Measurements from ENCODE around the gene CNDP1.

Gene CNDP1

GRCh38 chr18:74567822-74568221, 33.5 kb downstream of the CNDP1 start:
- no peak for DNase-seq (ENCODE audit: low spot score)
- no peak for TF ChIP-seq CTCF (IDR thresholded peaks at IDR 0.05; ENCODE audit: extremely low read depth, missing control alignments)

DNA sequence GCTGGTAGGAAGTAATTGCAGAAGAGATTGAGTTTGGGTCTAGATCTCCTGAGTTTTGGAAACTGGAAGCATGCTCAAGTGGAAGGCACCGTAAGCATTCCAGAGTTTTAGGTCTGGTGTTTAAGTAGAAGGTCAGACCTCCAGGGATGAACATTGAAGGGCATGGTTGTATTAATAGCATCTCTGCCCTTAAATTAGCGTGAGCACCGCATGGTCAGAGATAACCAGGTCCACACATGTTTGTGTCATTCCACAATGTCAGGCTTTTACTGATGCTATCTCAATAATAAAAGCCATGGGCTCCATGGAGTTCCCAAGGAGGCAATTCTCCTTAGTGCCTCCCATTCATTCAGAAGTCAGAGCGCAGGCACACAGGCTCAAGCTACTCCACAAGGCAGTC, 35.1 kb downstream of the CNDP1 start:
- DNase-seq (ENCODE audit: low spot score): no peak
- TF ChIP-seq CTCF (IDR thresholded peaks at IDR 0.05; ENCODE audit: extremely low read depth, missing control alignments): no peak

DNA sequence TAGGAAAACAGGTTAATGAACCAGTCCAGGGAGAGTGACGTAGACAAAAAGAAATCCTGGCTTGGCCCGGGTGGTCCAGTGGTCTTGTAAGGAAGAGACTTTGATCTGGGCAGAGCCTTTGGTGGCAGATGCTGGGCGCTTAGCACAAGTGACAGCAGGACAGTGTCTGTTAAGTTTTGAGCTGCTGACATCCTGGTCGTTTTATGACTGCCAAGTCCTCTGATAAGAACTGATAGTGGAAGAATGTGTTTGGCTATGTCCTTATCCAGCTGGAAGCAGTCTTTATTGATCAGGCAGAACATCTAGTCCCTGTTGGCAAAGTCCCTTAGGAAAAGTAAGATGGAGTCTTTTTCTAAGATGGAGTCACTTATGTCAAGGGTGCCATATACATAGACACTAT, 36.0 kb downstream of the CNDP1 start:
- no peak for TF ChIP-seq CTCF (IDR thresholded peaks at IDR 0.05; ENCODE audit: extremely low read depth, missing control alignments)
- no peak for DNase-seq (ENCODE audit: low spot score)

DNA sequence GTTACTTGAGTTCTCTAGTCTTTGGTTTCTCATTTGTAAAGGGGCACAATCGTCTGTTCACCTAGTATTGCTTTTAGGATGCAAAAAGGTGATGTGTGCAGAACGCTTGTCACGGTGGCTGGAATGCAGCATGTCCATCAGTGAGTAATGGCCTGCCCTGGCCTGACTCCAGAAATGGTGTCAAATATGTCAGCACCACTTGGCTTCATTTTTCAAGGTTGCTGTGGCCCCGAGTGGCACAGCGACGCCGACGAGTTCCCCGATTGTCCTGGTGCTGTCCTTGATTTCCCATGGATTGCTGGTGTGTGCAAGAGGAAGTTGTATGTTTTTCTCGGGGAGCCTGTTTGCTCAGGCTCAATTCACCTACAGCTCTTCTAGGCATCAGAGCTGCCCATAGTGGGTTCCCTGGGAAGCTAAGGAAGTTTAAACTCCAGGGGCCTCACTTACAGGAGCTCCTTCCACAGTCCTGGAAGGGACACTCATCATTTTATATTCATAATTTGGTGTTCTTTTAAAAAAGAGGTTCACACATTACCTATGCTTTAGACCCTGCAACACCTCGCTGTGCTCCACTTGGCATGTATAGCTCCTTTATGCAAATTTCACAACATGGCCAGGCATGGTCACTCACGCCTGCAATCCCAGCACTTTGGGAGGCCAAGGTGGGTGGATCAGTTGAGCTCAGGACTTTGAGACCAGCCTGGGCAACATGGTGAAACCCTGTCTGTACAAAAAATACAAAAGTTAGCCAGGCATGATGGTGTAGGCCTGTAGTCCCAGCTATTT, 37.8 kb downstream of the CNDP1 start:
- TF ChIP-seq CTCF (IDR thresholded peaks at IDR 0.05; ENCODE audit: extremely low read depth, missing control alignments): no peak
- no peak for DNase-seq (ENCODE audit: low spot score)

DNA sequence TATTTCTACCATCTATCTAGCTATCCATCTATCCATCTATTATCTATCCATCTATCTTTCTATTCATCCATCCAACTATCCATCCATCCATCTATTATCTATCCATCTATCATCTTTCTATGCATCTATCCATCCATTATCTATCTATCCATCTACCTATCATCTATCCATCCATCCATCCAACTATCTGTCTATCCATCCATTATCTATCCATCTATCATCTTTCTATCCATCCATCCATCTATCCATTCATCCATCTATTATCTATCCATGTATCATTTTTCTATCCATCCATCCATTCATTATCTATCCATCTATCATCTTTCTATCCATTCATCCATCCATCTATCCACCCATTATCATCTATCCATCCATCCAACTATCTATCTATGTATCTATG, 38.8 kb downstream of the CNDP1 start:
- no peak for TF ChIP-seq CTCF (IDR thresholded peaks at IDR 0.05; ENCODE audit: extremely low read depth, missing control alignments)

GRCh38 chr18:74574916-74575315, 40.6 kb downstream of the CNDP1 start:
- no peak for TF ChIP-seq CTCF (IDR thresholded peaks at IDR 0.05; ENCODE audit: extremely low read depth, missing control alignments)
- no peak for DNase-seq (ENCODE audit: low spot score)

More for the DNA sequence above, 38.8 kb downstream of the CNDP1 start:
- DNase-seq (ENCODE audit: low spot score): no peak

DNA sequence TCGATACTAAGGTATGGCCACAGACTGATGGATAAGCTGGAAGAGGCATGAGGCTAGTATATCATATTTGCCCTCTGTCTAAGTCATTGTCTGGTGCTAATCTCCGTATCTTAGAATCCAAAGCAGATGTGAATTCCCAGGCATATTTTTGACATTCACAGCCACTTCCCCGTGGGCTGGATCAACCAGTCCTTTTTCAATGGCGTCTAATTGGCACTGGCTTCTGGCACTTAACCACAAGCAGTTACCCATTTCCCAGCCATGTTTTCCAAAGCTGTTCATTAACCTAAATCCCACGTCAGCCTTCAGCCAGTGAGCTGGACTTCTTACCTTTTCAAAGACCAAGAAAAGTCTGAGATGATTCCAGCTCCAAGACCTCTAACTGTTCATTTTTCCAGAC, 42.7 kb downstream of the CNDP1 start:
- no peak for TF ChIP-seq CTCF (IDR thresholded peaks at IDR 0.05; ENCODE audit: extremely low read depth, missing control alignments)
- no peak for DNase-seq (ENCODE audit: low spot score)
